ENCODE data around the gene CDCA5.

DNA sequence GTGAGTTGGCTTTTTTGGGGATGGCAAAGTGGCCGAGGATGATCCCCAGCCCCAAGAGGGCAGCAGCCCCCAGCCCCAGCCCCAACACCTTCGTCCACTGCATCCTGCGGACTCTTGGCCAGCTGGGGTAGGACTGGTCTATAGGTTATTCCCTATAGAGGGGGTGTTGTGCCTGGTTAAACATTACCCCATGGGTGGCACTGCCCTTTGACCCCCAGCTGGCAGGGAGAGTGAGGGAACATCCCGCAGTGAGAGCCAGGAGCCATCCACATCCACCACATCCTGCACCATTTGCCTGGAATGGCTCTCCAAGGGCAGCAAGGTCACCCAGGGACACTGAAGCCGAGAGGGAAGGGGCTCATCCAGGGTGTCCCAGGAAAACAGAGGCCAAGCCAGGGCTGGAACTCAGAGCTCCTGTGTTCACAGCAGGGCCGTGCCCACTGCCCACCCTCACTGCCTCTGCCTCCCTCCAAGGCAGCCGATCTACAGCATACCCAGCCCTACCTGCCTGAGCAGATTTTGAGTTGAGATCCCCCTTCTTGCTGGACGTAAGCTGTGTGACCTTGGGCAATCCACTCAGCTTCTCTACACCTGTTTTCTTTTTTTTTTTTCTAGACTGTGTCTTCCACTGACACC is 25.3 kb downstream of the CDCA5 start, which contains the start of gene NAALADL1:
- no peak for TF ChIP-seq POLR2AphosphoS5 (IDR thresholded peaks at IDR 0.05; ENCODE audit: low read depth, low read length)
- TF ChIP-seq, protein P1, sequence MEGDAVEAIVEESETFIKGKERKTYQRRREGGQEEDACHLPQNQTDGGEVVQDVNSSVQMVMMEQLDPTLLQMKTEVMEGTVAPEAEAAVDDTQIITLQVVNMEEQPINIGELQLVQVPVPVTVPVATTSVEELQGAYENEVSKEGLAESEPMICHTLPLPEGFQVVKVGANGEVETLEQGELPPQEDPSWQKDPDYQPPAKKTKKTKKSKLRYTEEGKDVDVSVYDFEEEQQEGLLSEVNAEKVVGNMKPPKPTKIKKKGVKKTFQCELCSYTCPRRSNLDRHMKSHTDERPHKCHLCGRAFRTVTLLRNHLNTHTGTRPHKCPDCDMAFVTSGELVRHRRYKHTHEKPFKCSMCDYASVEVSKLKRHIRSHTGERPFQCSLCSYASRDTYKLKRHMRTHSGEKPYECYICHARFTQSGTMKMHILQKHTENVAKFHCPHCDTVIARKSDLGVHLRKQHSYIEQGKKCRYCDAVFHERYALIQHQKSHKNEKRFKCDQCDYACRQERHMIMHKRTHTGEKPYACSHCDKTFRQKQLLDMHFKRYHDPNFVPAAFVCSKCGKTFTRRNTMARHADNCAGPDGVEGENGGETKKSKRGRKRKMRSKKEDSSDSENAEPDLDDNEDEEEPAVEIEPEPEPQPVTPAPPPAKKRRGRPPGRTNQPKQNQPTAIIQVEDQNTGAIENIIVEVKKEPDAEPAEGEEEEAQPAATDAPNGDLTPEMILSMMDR (IDR thresholded peaks at IDR 0.05 in 2 of 3, conservative IDR thresholded peaks at IDR 0.05 in 1 of 3; ENCODE audit: borderline replicate concordance in 1 of 3, insufficient read depth in 1 of 3, low read depth in 2 of 3, low read length in 2 of 3): no peak
- TF ChIP-seq, protein P2, sequence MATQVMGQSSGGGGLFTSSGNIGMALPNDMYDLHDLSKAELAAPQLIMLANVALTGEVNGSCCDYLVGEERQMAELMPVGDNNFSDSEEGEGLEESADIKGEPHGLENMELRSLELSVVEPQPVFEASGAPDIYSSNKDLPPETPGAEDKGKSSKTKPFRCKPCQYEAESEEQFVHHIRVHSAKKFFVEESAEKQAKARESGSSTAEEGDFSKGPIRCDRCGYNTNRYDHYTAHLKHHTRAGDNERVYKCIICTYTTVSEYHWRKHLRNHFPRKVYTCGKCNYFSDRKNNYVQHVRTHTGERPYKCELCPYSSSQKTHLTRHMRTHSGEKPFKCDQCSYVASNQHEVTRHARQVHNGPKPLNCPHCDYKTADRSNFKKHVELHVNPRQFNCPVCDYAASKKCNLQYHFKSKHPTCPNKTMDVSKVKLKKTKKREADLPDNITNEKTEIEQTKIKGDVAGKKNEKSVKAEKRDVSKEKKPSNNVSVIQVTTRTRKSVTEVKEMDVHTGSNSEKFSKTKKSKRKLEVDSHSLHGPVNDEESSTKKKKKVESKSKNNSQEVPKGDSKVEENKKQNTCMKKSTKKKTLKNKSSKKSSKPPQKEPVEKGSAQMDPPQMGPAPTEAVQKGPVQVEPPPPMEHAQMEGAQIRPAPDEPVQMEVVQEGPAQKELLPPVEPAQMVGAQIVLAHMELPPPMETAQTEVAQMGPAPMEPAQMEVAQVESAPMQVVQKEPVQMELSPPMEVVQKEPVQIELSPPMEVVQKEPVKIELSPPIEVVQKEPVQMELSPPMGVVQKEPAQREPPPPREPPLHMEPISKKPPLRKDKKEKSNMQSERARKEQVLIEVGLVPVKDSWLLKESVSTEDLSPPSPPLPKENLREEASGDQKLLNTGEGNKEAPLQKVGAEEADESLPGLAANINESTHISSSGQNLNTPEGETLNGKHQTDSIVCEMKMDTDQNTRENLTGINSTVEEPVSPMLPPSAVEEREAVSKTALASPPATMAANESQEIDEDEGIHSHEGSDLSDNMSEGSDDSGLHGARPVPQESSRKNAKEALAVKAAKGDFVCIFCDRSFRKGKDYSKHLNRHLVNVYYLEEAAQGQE (IDR thresholded peaks at IDR 0.05; ENCODE audit: low read depth): no peak
- no peak for TF ChIP-seq SP1 (IDR thresholded peaks at IDR 0.05; ENCODE audit: low read depth)
- no peak for TF ChIP-seq MAX (IDR thresholded peaks at IDR 0.05)
- no peak for TF ChIP-seq SIN3A (IDR thresholded peaks at IDR 0.05; ENCODE audit: low read depth)
- TF ChIP-seq POLR2A (IDR thresholded peaks at IDR 0.05; ENCODE audit: borderline replicate concordance, extremely low read depth, insufficient read depth, insufficient read length): no peak
- TF ChIP-seq YY1 (IDR thresholded peaks at IDR 0.05; ENCODE audit: extremely low read depth, insufficient replicate concordance, low read depth, low read length): no peak
- TF ChIP-seq RAD21 (IDR thresholded peaks at IDR 0.05; ENCODE audit: low read depth): no peak
- no peak for TF ChIP-seq ZFX (IDR thresholded peaks at IDR 0.05)
- no peak for TF ChIP-seq CBX3 (IDR thresholded peaks at IDR 0.05; ENCODE audit: low read depth)
